NCI-H82 treated with DMSO at 0.1 percent for 48 hours (cell line): ENCODE measurements around the gene CCDC124.
"Not testable (repeated sequence)": the region's sequence is repeated elsewhere in the genome, so short reads cannot be mapped to it uniquely, and the experiment has no call there.

Experiments used
- DNase-seq: peaks from one replicate; lab custom pipeline; 2025; ENCODE audit not compliant: unreplicated experiment; lab: John Stamatoyannopoulos, UW

The CCDC124 gene, protein sequence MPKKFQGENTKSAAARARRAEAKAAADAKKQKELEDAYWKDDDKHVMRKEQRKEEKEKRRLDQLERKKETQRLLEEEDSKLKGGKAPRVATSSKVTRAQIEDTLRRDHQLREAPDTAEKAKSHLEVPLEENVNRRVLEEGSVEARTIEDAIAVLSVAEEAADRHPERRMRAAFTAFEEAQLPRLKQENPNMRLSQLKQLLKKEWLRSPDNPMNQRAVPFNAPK

DNA sequence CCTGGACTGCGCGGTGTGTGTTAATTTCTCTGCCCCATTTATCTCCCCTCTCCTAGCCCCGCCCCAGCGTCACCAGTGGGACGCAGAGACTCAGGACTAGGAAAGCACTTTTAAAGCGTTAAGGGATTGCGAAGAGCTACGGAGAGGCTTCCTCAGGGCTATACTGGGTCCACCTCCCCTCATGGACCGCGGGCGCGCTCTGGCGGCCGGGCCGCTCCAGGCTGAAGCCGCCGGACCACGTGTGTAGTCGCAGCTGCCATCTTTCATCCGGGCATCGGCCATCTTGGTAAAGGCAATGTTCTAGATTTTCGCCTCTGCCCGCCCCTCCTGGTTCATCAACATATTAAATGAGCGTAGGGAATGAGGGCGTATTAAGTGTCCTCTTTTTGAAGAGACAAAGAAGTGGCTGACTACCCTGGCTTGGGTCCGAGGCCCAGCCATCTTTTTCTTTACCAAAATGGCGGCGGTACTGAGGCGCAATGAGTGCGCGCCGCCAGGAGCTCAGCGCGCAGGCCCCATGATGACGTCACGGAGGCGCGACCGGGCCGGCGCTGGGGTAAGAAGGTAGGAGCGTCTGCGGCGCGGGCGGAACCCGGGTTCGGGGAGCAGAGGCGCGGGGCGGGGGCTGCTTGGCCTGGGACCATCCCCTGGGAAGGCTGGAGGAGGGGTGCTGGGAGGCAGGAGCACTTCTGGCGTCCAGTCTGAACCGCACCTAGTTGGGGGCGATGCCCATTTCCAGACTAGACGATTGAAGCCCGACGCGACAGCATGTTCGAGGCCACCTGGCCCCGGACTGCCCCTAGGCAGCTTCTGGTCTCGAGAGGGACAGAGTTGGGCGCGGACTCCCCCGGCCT is at the start of gene CCDC124:
Gene CCDC124 (plus strand): TSS at position 531 of the 854 bp plus-strand sequence. CDS start 3,406 bp downstream, outside the sequence.
- DNase-seq = peak; percentile 97

DNA sequence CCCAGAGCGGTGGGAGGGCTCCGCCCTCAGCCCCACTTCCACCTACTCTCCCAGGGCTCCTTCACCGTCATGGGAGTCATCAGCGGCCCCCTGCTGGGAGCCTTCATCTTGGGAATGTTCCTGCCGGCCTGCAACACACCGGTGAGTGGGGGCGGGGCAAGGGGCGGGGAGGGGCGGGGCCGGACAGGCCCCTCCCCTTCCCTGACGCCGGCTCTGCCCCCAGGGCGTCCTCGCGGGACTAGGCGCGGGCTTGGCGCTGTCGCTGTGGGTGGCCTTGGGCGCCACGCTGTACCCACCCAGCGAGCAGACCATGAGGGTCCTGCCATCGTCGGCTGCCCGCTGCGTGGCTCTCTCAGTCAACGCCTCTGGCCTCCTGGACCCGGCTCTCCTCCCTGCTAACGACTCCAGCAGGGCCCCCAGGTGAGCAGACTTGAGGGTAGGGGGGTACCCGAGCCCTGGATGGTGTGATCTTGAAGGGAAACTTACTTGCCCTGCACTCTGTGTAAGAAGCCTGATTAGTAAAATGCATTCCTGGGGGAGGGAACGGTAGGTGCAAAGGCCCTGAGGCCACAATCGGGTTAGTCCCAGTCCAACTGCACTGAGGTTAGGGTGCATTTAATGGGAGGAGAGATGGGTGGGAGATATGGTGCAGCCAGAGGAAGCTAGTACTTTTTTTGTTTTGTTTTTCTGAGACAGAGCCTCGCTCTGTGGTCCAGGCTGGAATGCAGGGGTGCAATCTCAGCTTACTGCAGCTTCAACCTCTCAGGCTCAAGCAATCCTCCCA is 49.0 kb upstream of the CCDC124 start:
- peak; percentile 57 for DNase-seq

DNA sequence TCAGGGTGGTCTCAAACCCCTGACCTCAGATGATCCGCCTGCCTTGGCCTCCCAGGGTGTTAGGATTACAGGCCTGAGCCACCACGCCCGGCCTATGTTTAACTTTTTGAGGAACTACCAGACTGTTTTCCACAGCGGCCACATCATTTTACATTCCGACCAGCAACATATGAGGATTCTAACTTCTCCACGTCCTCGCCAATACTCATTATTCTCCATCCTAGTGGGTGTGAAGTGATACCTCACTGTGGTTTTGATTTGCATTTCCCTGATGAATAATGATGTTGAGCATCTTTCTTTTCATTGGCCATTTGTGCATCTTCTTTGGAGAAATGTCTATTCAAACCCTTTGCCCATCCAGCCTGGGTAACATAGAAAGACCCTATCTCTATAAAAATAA is 46.3 kb upstream of the CCDC124 start:
- no peak for DNase-seq

DNA sequence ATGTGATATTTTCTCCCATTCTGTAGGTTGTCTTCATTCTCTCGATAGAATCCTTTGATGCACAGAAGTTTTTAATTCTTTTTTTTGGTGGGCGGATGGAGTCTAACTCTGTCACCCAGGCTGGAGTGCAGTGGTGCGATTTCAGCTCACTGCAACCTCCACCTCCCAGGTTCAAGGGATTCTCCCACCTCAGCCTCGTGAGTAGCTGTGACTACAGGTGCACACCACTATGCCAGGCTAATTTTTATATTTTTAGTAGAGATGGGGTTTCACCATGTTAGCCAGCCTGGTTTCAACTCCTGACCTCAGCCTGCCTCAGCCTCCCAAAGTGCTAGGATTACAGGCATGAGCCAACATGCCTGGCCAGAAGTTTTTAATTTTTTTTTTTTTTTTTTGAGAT is 45.6 kb upstream of the CCDC124 start:
- not testable (repeated sequence) for DNase-seq

- DNase-seq = no peak
Measured at GRCh38 chr19:17888260-17888659, 44.6 kb upstream of the CCDC124 start.

- no peak for DNase-seq
Measured at GRCh38 chr19:17889609-17890214, 43.1 kb upstream of the CCDC124 start.

GRCh38 chr19:17893766-17894165 is 39.0 kb upstream of the CCDC124 start:
- no peak for DNase-seq

DNA sequence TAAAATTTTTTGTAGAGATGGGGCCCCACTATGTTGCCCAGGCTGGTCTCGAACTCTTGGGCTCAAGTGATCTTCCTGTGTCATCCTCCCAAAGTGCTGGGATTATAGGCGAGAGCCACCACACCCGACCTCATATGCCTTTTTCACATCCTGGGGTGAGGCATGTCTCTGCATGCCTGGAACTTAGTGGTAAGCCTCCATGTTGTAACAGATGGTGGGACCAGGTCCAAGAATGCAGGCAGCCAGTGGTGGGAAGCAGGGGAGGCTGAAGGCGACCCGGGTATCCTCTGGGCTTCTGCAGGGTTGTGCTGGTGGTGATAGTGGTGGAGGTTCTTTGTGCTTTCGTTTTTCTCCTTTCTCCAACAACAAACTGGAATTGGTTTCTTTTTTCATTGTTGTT is 30.1 kb upstream of the CCDC124 start:
- DNase-seq = peak; percentile 44

GRCh38 chr19:17908244-17908643 is 24.6 kb upstream of the CCDC124 start:
- DNase-seq = no peak

GRCh38 chr19:17909003-17909732 is 23.6 kb upstream of the CCDC124 start:
- no peak for DNase-seq

- no peak for DNase-seq
Measured at GRCh38 chr19:17910791-17911360, 21.9 kb upstream of the CCDC124 start.

GRCh38 chr19:17915940-17916593 is 16.7 kb upstream of the CCDC124 start:
- no peak for DNase-seq

DNA sequence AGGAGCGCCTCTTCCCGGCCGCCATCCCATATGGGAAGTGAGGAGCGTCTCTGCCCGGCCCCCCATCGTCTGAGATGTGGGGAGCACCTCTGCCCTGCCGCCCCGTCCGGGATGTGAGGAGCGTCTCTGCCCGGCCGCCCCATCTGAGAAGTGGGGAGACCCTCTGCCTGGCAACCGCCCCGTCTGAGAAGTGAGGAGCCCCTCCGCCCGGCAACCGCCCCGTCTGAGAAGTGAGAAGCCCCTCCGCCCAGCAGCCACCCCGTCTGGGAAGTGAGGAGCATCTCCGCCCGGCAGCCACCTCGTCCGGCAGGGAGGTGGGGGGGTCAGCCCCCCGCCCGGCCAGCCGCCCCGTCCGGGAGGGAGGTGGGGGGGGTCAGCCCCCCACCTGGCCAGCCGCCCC is 14.7 kb upstream of the CCDC124 start:
- not testable (repeated sequence) for DNase-seq

GRCh38 chr19:17919122-17919521 is 13.7 kb upstream of the CCDC124 start:
- DNase-seq = peak; percentile 45

DNA sequence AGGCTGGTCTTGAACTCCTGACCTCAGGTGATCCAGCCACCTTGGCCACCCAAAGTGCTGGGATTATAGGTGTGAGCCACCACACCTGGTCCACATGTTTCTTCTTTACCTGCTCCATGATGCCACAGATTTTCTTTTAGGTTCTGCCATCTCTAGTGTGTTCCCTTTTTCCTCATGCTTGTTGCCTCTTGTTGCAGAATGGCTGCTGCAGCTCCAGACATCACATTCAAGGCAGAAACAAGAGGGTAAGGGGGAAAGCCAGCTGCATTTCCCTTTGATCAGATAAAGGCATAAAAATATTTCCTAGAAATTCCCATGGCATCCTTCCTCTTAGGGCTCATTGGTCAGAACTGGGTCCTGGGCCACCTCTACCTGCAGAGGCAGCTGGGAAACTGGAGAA is 12.3 kb upstream of the CCDC124 start:
- DNase-seq = no peak

GRCh38 chr19:17922138-17922537 is 10.7 kb upstream of the CCDC124 start:
- peak; percentile 79 for DNase-seq

GRCh38 chr19:17926044-17926443 is 6.8 kb upstream of the CCDC124 start:
- no peak for DNase-seq

GRCh38 chr19:17929056-17929455 is 3.8 kb upstream of the CCDC124 start:
- no peak for DNase-seq

- peak; percentile 79 for DNase-seq
Measured at GRCh38 chr19:17931532-17932191, 1.2 kb upstream of the CCDC124 start.
